AG04450 (cell line): Measurements from ENCODE around the gene SLIT3. TPM values are rescaled to one million over a fixed set of nuclear protein-coding genes. Genes with fewer than 3 reads are reported as not detected.
A peak's percentile ranks its signal among the peaks of the same experiment; 100 is the strongest.

Experiments
- CTCF ChIA-PET: fragments of 300-600, 350-600 bp; formaldehyde crosslinking; extraction: SDS; loops from one replicate; lab custom pipeline; 2022; ENCODE audit warnings: antibody characterized with exemption, inconsistent platforms; lab: Charles Lee
- POLR2A ChIA-PET: fragments of 350-600 bp; formaldehyde crosslinking; extraction: SDS; loops from one replicate; lab custom pipeline; 2021; ENCODE audit warnings: antibody characterized with exemption, inconsistent platforms; lab: Yijun Ruan, JAX
- DNase-seq: peaks from one replicate; pipeline ENCODE4 v3.0.0-alpha.2; 2011; ENCODE audit warnings: low read depth, low spot score
- H3K27ac ChIP-seq: one replicate; pipeline ENCODE4 v1.5.1; 2012; ENCODE audit warnings: low read depth, low read length, control low read depth
- H3K27me3 ChIP-seq: one replicate; pipeline ENCODE4 v1.6.0; 2012; ENCODE audit warnings: low read length; ENCODE audit not compliant: control insufficient read depth, insufficient read depth
- H3K4me3 ChIP-seq: 2 replicates; pipeline ENCODE4 v1.5.1; 2011; ENCODE audit warnings: mild to moderate bottlenecking, low read depth, low read length, control low read depth
- H3K9me3 ChIP-seq: 2 replicates; pipeline ENCODE4 v1.5.1; 2012; ENCODE audit warnings: low read length; ENCODE audit not compliant: control insufficient read depth, insufficient read depth
- CTCF ChIP-seq: IDR thresholded peaks from 2 replicates; pipeline ENCODE4 v1.5.1; 2011; ENCODE audit warnings: low read depth, low read length, control low read depth, inconsistent platforms
- polyA minus RNA-seq: library from RNA; depleted of rRNA, polyadenylated mRNA; stranded (reverse); fragments of >200 nt; gene quantifications from 2 replicates; pipeline ENCODE4 v1.2.3, GENCODE V29; 2011; rRNA and poly(A)+ RNA removed
- polyA plus RNA-seq: library from polyadenylated mRNA; depleted of rRNA; stranded (reverse); fragments of >200 nt; gene quantifications from 2 replicates; pipeline ENCODE4 v1.2.3, GENCODE V29; 2011; rRNA removed

Gene SLIT3
- polyA plus RNA-seq (0.17 and 0.26 TPM in 2 replicates), polyA minus RNA-seq (0.28 and 0.48 TPM in 2 replicates)

- no peak for DNase-seq
- H3K27ac ChIP-seq, result no peak within 1 kb of the TSS
- no peak for TF ChIP-seq CTCF
- H3K9me3 ChIP-seq, result no peaks in the 10 kb centered on the region; the same call in 1 of the 2 replicates
- peaks cover 28% of the 10 kb centered on the region for H3K27me3 ChIP-seq
- ChIA-PET CTCF (interaction anchor here (0.7 to 5.1 kb wide), 5 partner anchors 70 to 621 kb away, joined by 3 to 26 read pairs (median 4); no protein-coding TSS in a partner anchor), POLR2A (no interaction called here)
- peak within 1 kb of the TSS; percentile 38 for H3K4me3 ChIP-seq
These were observed at the start of gene SLIT3 for GRCh38 chr5:169300468-169301385. SLIT3 (minus strand) TSS chr5:169301139; CDS start chr5:169300709, 430 bp downstream.

GRCh38 chr5:169350016-169350415 lies 49.1 kb upstream of the SLIT3 start:
- no peak overlapping the region for H3K27ac ChIP-seq
- CTCF ChIA-PET, result interaction anchor here (1.2 to 1.5 kb wide), 3 partner anchors 48 to 630 kb away, joined by 3 to 4 read pairs (median 4); partner anchors contain the start of gene INSYN2B

GRCh38 chr5:169347786-169348185 lies 46.8 kb upstream of the SLIT3 start:
- POLR2A ChIA-PET, result no interaction called here
- no peak for DNase-seq
- CTCF ChIA-PET, result no interaction called here
- TF ChIP-seq CTCF, result no peak
- H3K27me3 ChIP-seq, result peaks cover 3% of the 10 kb centered on the region
- no peaks in the 10 kb centered on the region for H3K9me3 ChIP-seq
- H3K27ac ChIP-seq, result no peak overlapping the region
- H3K4me3 ChIP-seq, result no peak overlapping the region

More at GRCh38 chr5:169350016-169350415, 49.1 kb upstream of the SLIT3 start:
- POLR2A ChIA-PET, result interaction anchor here (0.6 kb wide), 1 partner anchor 455 kb away, joined by 3 read pairs; no protein-coding TSS in a partner anchor
- peak; percentile 18 for DNase-seq
- Histone ChIP-seq H3K4me3 (no peak overlapping the region), H3K9me3 (no peaks in the 10 kb centered on the region), H3K27me3 (peaks cover 3% of the 10 kb centered on the region)
- TF ChIP-seq CTCF, result no peak

GRCh38 chr5:169344629-169345028 lies 43.7 kb upstream of the SLIT3 start:
- no peak overlapping the region for H3K27ac ChIP-seq
- peaks cover 13% of the 10 kb centered on the region for H3K27me3 ChIP-seq
- DNase-seq, result no peak
- no peak overlapping the region for H3K4me3 ChIP-seq
- H3K9me3 ChIP-seq, result no peaks in the 10 kb centered on the region
- CTCF ChIA-PET, result interaction anchor here (1.9 kb wide), 1 partner anchor 42 kb away, joined by 6 read pairs; no protein-coding TSS in a partner anchor
- no peak for TF ChIP-seq CTCF
- POLR2A ChIA-PET, result no interaction called here
